Measurements from ENCODE around the gene POLR2J. TPM values are rescaled to one million over a fixed set of nuclear protein-coding genes. Genes with fewer than 3 reads are reported as not detected.

The POLR2J gene
- total RNA-seq, 3 donors from 2014 or later, result 14.3 to 24.2 (median 22.3) TPM

GRCh38 chr7:102463841-102464576, 14.7 kb downstream of the POLR2J start:
- H3K27me3 ChIP-seq, result no peaks in the 10 kb centered on the region
- peak overlapping the region; percentile 94 to 100 (median 98) for H3K4me3 ChIP-seq
- no peak for DNase-seq (ENCODE audit: low spot score in 2 of 2)
- H3K27ac ChIP-seq, result peak overlapping the region; percentile 71 to 84
- H3K9me3 ChIP-seq, result no peaks in the 10 kb centered on the region
- intact Hi-C loops (cut with DNase I; ENCODE audit: low total_unique reads), result no loop called here
- no peaks in the 10 kb centered on the region for H3K36me3 ChIP-seq
- TF ChIP-seq POLR2AphosphoS5 (IDR thresholded peaks at IDR 0.05), result no peak
- no peak for TF ChIP-seq CTCF (IDR thresholded peaks at IDR 0.05)
- no peak for TF ChIP-seq POLR2A (IDR thresholded peaks at IDR 0.05)
- H3K4me1 ChIP-seq, result peaks cover 0 to 10% of the 10 kb centered on the region in 2 donors

GRCh38 chr7:102460467-102460866, 18.3 kb downstream of the POLR2J start:
- no peaks in the 10 kb centered on the region for H3K36me3 ChIP-seq

GRCh38 chr7:102459221-102459844, 19.4 kb downstream of the POLR2J start:
- Histone ChIP-seq H3K4me3 (no peak overlapping the region), H3K4me1 (peaks cover 0 to 10% of the 10 kb centered on the region in 2 donors), H3K9me3 (no peaks in the 10 kb centered on the region), H3K36me3 (no peaks in the 10 kb centered on the region), H3K27ac (no peak overlapping the region), H3K27me3 (no peaks in the 10 kb centered on the region)
- intact Hi-C loops (cut with DNase I; ENCODE audit: low total_unique reads), result no loop called here
- DNase-seq (ENCODE audit: low spot score in 2 of 2), result no peak
- no peak for TF ChIP-seq POLR2A (IDR thresholded peaks at IDR 0.05)
- no peak for TF ChIP-seq POLR2AphosphoS5 (IDR thresholded peaks at IDR 0.05)
- TF ChIP-seq CTCF (IDR thresholded peaks at IDR 0.05), result no peak

More at GRCh38 chr7:102460467-102460866, 18.3 kb downstream of the POLR2J start:
- no peaks in the 10 kb centered on the region for H3K27me3 ChIP-seq
- peaks cover 0 to 10% of the 10 kb centered on the region in 2 donors for H3K4me1 ChIP-seq
- H3K9me3 ChIP-seq, result no peaks in the 10 kb centered on the region
- no peak for DNase-seq (ENCODE audit: low spot score in 2 of 2)
- H3K27ac ChIP-seq, result no peak overlapping the region
- no peak for TF ChIP-seq POLR2AphosphoS5 (IDR thresholded peaks at IDR 0.05)
- TF ChIP-seq CTCF (IDR thresholded peaks at IDR 0.05), result no peak
- TF ChIP-seq POLR2A (IDR thresholded peaks at IDR 0.05), result no peak
- no peak overlapping the region for H3K4me3 ChIP-seq
- intact Hi-C loops (cut with DNase I; ENCODE audit: low total_unique reads), result no loop called here

- no peaks in the 10 kb centered on the region for H3K4me1 ChIP-seq
- TF ChIP-seq CTCF (IDR thresholded peaks at IDR 0.05), result no peak
- H3K36me3 ChIP-seq, result no peaks in the 10 kb centered on the region
- no peak overlapping the region for H3K4me3 ChIP-seq
- DNase-seq (ENCODE audit: low spot score in 2 of 2), result no peak
- intact Hi-C loops (cut with DNase I; ENCODE audit: low total_unique reads), result no loop called here
- no peaks in the 10 kb centered on the region for H3K9me3 ChIP-seq
- H3K27ac ChIP-seq, result no peak overlapping the region
- H3K27me3 ChIP-seq, result no peaks in the 10 kb centered on the region
These were observed 21.3 kb downstream of the POLR2J start for GRCh38 chr7:102457352-102457924.

GRCh38 chr7:102456327-102456726, 22.4 kb downstream of the POLR2J start:
- H3K27ac ChIP-seq, result no peak overlapping the region
- H3K9me3 ChIP-seq, result no peaks in the 10 kb centered on the region
- H3K4me3 ChIP-seq, result no peak overlapping the region
- DNase-seq (ENCODE audit: low spot score in 2 of 2), result no peak
- H3K4me1 ChIP-seq, result no peaks in the 10 kb centered on the region
- no peaks in the 10 kb centered on the region for H3K36me3 ChIP-seq
- intact Hi-C loops (cut with DNase I; ENCODE audit: low total_unique reads), result no loop called here
- TF ChIP-seq POLR2A (IDR thresholded peaks at IDR 0.05) (no peak), POLR2AphosphoS5 (IDR thresholded peaks at IDR 0.05) (no peak), CTCF (IDR thresholded peaks at IDR 0.05) (no peak)
- no peaks in the 10 kb centered on the region for H3K27me3 ChIP-seq
